LNCaP clone FGC (cell line): ENCODE data around the gene XCR1.
A peak's percentile ranks its signal among the peaks of the same experiment; 100 is the strongest.

Source experiments
- DNase-seq: peaks from one replicate; pipeline ENCODE4 v3.0.0-alpha.2; 2011; ENCODE audit warnings: low read depth
- H3K4me3 ChIP-seq: 2 replicates; pipeline ENCODE4 v1.5.1; 2011; ENCODE audit warnings: mild to moderate bottlenecking, low read depth, low read length, control low read depth
- CTCF ChIP-seq: IDR thresholded peaks from 2 replicates; pipeline ENCODE4 v1.5.1; 2012; ENCODE audit warnings: mild to moderate bottlenecking; ENCODE audit not compliant: control insufficient read depth, insufficient read depth; ENCODE audit errors: extremely low read depth

The XCR1 gene

GRCh38 chr3:45968706-45969105, 58.6 kb downstream of the XCR1 start:
- DNase-seq, result no peak
- TF ChIP-seq CTCF, result no peak

GRCh38 chr3:45968149-45968548, 59.1 kb downstream of the XCR1 start:
- peak; percentile 65 for DNase-seq
- TF ChIP-seq CTCF, result no peak
- no peak overlapping the region for H3K4me3 ChIP-seq

More at GRCh38 chr3:45968706-45969105, 58.6 kb downstream of the XCR1 start:
- H3K4me3 ChIP-seq, result no peak overlapping the region

GRCh38 chr3:45967724-45968123, 59.6 kb downstream of the XCR1 start:
- peak; percentile 70 for DNase-seq
- no peak for TF ChIP-seq CTCF
- H3K4me3 ChIP-seq, result no peak overlapping the region
